Body of pancreas (tissue), 4 donors: Measurements from ENCODE around the gene MRPS18A.

Experiments
- POLR2A ChIP-seq, 3 donors: fragments of 450-650 bp; IDR thresholded peaks; one replicate each; pipeline ENCODE4 v1.6.1; 2016; ENCODE audit warnings: antibody characterized with exemption in 3 of 3, mild to moderate bottlenecking in 2 of 3
- TF ChIP-seq, protein P1 (sequence below), 7 experiments: fragments of 450-650 bp in 4 of 7; fragments of 200-600 bp in 3 of 7; sonication (generic) in 3 of 7; IDR thresholded peaks; one replicate each; pipeline ENCODE4 v1.5.1; 2016 to 2019; ENCODE audit warnings: antibody characterized with exemption in 7 of 7

GRCh38 chr6:43683708-43684455 is 3.7 kb downstream of the MRPS18A start:
- TF ChIP-seq, protein P1, sequence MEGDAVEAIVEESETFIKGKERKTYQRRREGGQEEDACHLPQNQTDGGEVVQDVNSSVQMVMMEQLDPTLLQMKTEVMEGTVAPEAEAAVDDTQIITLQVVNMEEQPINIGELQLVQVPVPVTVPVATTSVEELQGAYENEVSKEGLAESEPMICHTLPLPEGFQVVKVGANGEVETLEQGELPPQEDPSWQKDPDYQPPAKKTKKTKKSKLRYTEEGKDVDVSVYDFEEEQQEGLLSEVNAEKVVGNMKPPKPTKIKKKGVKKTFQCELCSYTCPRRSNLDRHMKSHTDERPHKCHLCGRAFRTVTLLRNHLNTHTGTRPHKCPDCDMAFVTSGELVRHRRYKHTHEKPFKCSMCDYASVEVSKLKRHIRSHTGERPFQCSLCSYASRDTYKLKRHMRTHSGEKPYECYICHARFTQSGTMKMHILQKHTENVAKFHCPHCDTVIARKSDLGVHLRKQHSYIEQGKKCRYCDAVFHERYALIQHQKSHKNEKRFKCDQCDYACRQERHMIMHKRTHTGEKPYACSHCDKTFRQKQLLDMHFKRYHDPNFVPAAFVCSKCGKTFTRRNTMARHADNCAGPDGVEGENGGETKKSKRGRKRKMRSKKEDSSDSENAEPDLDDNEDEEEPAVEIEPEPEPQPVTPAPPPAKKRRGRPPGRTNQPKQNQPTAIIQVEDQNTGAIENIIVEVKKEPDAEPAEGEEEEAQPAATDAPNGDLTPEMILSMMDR (IDR thresholded peaks at IDR 0.05) = no peak
- no peak for TF ChIP-seq POLR2A (IDR thresholded peaks at IDR 0.05)
